GM18520 (cell line): Measurements from ENCODE around the gene KLF11.
"Not testable (repeated sequence)": the region's sequence is repeated elsewhere in the genome, so short reads cannot be mapped to it uniquely, and the experiment has no call there.

Source experiments
- ATAC-seq: cut with Tn5 transposase; IDR thresholded peaks from one replicate; pipeline ENCODE4 v1.9.1; 2021; ENCODE audit not compliant: unreplicated experiment

Gene KLF11

GRCh38 chr2:10080536-10081304 is 37.4 kb downstream of the KLF11 start:
- ATAC-seq = no peak

GRCh38 chr2:10083046-10083445 is 39.7 kb downstream of the KLF11 start:
- no peak for ATAC-seq

GRCh38 chr2:10083692-10084211 is 40.4 kb downstream of the KLF11 start:
- ATAC-seq = no peak

- no peak for ATAC-seq
Measured at GRCh38 chr2:10084223-10084865, 41.0 kb downstream of the KLF11 start.

GRCh38 chr2:10085043-10085667 is 41.8 kb downstream of the KLF11 start:
- ATAC-seq = no peak

- no peak for ATAC-seq
Measured at GRCh38 chr2:10085668-10086059, 42.3 kb downstream of the KLF11 start.

GRCh38 chr2:10086950-10087349 is 43.6 kb downstream of the KLF11 start:
- no peak for ATAC-seq

- no peak for ATAC-seq
Measured at GRCh38 chr2:10087360-10087759, 44.0 kb downstream of the KLF11 start.

- ATAC-seq = no peak
Measured at GRCh38 chr2:10089565-10090190, 46.3 kb downstream of the KLF11 start.

GRCh38 chr2:10091182-10091888 is 48.0 kb downstream of the KLF11 start:
- no peak for ATAC-seq

GRCh38 chr2:10091889-10092244 is 48.5 kb downstream of the KLF11 start:
- not testable (repeated sequence) for ATAC-seq

- ATAC-seq = no peak
Measured at GRCh38 chr2:10094271-10094814, 51.0 kb downstream of the KLF11 start.

- no peak for ATAC-seq
Measured at GRCh38 chr2:10095175-10095574, 51.8 kb downstream of the KLF11 start.

- ATAC-seq = no peak
Measured at GRCh38 chr2:10096641-10097040, 53.3 kb downstream of the KLF11 start.

- no peak for ATAC-seq
Measured at GRCh38 chr2:10097352-10098148, 54.2 kb downstream of the KLF11 start.

- ATAC-seq = no peak
Measured at GRCh38 chr2:10101491-10101890, 58.1 kb downstream of the KLF11 start.

- ATAC-seq = no peak
Measured at GRCh38 chr2:10103179-10103578, 59.8 kb downstream of the KLF11 start.
